GM10266 (cell line): ENCODE results near the gene CD163L1.

Experiments used
- DNase-seq: peaks from one replicate; pipeline ENCODE4 v3.0.0; 2012; ENCODE audit errors: extremely low spot score
- TF ChIP-seq, protein P1 (sequence below): IDR thresholded peaks from 2 replicates; pipeline ENCODE4 v1.5.1; 2012; ENCODE audit warnings: mild to moderate bottlenecking, low read depth; ENCODE audit not compliant: control insufficient read depth, insufficient read depth; ENCODE audit errors: missing control alignments

Gene CD163L1

DNA sequence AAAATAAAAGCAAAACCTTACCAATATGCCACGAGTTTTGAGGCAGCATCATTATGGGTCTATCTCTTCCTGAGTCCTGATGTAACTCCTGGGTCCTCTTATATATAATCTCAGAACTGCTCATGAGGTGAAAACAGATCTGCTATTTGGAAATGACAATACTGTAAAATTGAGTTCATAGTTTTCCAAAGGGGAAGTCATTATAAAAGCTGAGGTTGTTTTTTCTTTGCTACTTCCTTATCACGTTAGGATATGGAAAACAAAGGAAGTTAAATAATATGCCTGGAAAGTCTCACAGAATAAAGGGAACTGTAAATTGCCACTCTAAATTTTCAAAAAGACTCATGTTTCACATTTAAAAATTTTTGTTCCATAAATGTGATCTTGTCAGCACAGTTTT lies at the start of gene CD163L1:
CD163L1 (minus strand) TSS at position 78 of the 400 bp plus-strand sequence; CDS start at position 52, 26 bp downstream.
- DNase-seq, result no peak
- TF ChIP-seq, protein P1, sequence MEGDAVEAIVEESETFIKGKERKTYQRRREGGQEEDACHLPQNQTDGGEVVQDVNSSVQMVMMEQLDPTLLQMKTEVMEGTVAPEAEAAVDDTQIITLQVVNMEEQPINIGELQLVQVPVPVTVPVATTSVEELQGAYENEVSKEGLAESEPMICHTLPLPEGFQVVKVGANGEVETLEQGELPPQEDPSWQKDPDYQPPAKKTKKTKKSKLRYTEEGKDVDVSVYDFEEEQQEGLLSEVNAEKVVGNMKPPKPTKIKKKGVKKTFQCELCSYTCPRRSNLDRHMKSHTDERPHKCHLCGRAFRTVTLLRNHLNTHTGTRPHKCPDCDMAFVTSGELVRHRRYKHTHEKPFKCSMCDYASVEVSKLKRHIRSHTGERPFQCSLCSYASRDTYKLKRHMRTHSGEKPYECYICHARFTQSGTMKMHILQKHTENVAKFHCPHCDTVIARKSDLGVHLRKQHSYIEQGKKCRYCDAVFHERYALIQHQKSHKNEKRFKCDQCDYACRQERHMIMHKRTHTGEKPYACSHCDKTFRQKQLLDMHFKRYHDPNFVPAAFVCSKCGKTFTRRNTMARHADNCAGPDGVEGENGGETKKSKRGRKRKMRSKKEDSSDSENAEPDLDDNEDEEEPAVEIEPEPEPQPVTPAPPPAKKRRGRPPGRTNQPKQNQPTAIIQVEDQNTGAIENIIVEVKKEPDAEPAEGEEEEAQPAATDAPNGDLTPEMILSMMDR, result no peak

DNA sequence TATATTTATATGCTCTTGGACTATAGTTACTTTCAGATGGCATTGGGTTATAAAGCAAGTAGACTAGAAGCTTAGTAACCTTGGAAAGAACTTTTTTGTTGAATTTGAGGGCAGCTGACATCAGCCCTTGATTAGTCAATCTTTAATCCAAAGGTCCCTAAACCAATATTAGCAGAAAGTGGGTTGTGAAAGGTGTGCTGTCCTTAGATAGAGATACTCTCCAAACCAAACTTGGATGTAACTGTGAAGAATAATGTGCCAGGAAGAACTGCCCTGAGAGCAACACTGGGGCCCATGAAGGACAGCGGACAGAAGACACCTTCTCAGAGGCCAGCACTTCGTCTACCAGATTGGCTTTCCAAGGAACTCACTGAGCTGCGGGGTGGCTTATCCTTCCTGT lies 49.1 kb upstream of the CD163L1 start:
- TF ChIP-seq, protein P1, result no peak
- no peak for DNase-seq

DNA sequence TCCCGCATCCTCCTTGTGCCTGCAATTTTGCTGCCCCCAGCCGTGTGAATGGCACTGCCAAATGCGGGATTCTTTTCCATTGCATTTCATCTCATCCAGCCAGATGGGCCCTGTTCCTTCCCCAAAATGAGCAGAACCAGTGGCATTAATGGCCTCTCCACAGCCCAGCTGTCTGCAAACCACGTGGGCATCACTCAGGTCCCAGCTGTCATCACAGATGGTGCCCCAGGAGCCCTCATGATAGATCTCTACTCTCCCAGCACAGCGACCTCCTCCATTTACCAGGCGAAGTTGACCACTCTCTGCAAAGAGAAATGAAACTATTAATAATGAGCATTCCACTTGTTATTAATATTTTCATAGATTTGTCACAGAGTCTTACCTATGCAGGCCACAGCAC lies 42.6 kb upstream of the CD163L1 start:
- TF ChIP-seq, protein P1, result no peak
- DNase-seq, result no peak

DNA sequence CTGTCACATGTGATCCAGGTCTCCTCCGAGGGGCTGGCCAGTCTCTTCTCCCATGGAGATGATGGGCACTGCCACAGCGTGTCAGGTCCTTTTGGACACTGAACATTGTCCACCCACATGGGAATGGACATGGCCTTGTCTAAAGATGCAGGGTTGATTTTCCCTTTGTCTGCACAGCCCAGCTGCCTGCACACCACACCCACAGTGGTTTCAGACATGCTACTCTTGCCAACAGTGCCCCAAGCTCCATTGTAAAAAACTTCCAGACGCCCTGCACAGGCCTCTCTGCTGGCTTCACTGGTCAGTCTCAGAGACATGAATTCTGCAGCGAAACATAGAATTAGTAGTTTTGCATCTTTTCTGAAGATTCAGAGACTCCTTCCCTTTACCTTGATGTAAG lies 41.1 kb upstream of the CD163L1 start:
- no peak for DNase-seq
- TF ChIP-seq, protein P1, result no peak

DNA sequence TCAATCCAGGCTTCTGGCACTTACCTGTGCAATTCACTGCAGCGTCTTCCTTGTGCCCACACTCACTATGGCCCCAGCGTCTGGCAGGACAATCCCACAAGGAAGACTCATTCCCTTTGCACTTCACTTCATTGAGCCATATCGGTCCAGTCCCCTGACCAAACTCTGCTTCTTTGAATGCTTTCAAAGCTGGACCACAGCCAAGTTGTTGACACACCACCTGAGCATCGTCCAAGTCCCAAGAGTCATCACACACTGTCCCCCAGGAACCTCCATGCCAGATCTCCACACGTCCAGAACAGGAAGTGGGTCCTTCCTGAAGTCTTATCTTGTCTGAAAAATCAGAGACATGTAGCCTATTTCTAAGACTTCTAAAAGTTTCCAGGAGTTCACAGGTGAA lies 39.4 kb upstream of the CD163L1 start:
- TF ChIP-seq, protein P1, result no peak
- no peak for DNase-seq

DNA sequence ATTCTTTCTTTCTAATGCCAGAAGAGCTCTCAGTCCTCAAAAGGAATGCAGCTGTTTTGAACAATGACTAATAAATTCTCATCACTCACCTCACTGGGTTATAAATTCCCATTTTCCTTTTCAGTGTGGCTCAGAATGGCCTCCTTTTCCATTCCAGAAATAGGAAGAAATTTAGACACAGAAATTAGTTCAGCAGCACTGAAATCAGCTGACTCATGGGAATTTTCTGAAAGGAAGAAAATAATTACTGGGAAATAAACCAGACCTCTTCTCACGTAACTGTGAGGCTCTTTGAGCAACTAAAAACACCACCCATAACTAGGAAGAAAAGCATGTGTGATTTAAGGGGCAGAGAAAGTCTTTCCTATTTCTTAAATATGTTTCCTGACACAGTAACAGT lies 35.8 kb upstream of the CD163L1 start:
- TF ChIP-seq, protein P1, result no peak
- no peak for DNase-seq

DNA sequence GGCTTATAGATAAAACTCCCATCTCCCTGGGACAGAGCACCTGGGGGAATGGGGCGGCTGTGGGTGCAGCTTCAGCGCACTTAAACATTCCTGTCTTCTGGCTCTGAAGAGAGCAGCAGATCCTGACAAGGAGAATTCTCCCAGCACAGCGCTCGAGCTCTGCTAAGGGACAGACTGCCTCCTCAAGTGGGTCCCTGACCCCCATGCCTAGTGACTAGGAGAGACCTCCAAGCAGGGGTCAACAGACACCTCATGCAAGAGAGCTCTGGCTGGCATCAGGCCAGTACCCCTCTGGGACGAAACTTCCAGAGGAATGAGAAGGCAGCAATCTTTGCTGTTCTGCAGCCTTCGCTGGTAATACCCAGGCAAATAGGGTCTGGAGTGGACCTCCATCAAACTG lies 28.1 kb upstream of the CD163L1 start:
- TF ChIP-seq, protein P1, result no peak
- no peak for DNase-seq
